H1 (cell line): ENCODE data around the gene S100A11. TPM values are rescaled to one million over a fixed set of nuclear protein-coding genes. Genes with fewer than 3 reads are reported as not detected.

Experiments used
- BCL11A ChIP-seq, 2 experiments: IDR thresholded peaks; one replicate each; pipeline ENCODE4 v1.6.1; 2011; ENCODE audit warnings: low read depth in 2 of 2, low read length in 2 of 2, mild to moderate bottlenecking in 2 of 2
- BRCA1 ChIP-seq: IDR thresholded peaks from 2 replicates; pipeline ENCODE4 v1.6.1; 2012; ENCODE audit warnings: low read depth, low read length, improper control_type of control experiment
- POLR2A ChIP-seq, 2 experiments: IDR thresholded peaks; 1 replicate in 1 of 2; 2 replicates in 1 of 2; pipeline ENCODE4 v1.6.1; 2011; ENCODE audit warnings: low read depth in 2 of 2, low read length in 2 of 2, mild to moderate bottlenecking in 2 of 2; ENCODE audit errors: control extremely low read depth in 1 of 2
- SIRT6 ChIP-seq: IDR thresholded peaks from one replicate; pipeline ENCODE4 v1.7.1; 2012; ENCODE audit warnings: low read length, inconsistent platforms
- polyA plus RNA-seq, 7 experiments: library from polyadenylated mRNA; depleted of rRNA in 3 of 7; stranded (reverse) in 5 of 7; unstranded in 2 of 7; fragments of >200 nt in 5 of 7; fragments of 200-250 nt in 2 of 7; gene quantifications; 1 replicate in 5 of 7; 2 replicates in 1 of 7; 4 replicates in 1 of 7; pipeline versions ENCODE4 v1.2.1 to v1.2.3, GENCODE V29; 2011 to 2013; ENCODE audit warnings: missing spikeins in 2 of 7, mixed read lengths in 2 of 7
- total RNA-seq: library from RNA; stranded (reverse); fragmentation: NEBNext Ultra II Directional; extraction: Animal tissue kit (Norgen Biotek cat#: 25700); gene quantifications from 2 replicates; pipeline ENCODE4 v1.2.1, GENCODE V29; 2021

S100A11 gene
- total and polyA plus RNA-seq, 2 of the 8 experiments (the other 6 are each of a cell fraction or from before 2014, with no cell fraction given): 120 to 343 TPM

- TF ChIP-seq POLR2A (IDR thresholded peaks at IDR 0.05; ENCODE audit: control extremely low read depth in 1 of 2, low read depth in 2 of 2, low read length in 2 of 2) (no peak), SIRT6 (no peak), BRCA1 (no peak), BCL11A (IDR thresholded peaks at IDR 0.05; ENCODE audit: low read depth in 2 of 2, low read length in 2 of 2) (no peak)
Observed at GRCh38 chr1:152024223-152024622, 12.6 kb downstream of the S100A11 start (continued).
